ENCODE data around the gene CSAD. TPM values are rescaled to one million over a fixed set of nuclear protein-coding genes. Genes with fewer than 3 reads are reported as not detected.
"Not testable (repeated sequence)": the region's sequence is repeated elsewhere in the genome, so short reads cannot be mapped to it uniquely, and the experiment has no call there.

The CSAD gene
- polyA plus RNA-seq, 4 donors: 32.9 to 117 (median 70.5) TPM

- no peak for DNase-seq (ENCODE audit: low read depth in 4 of 4, low spot score in 3 of 4)
These were observed 66.8 kb downstream of the CSAD start for GRCh38 chr12:53113951-53114350.

- no peak for DNase-seq (ENCODE audit: low read depth in 4 of 4, low spot score in 3 of 4)
These were observed 67.5 kb downstream of the CSAD start for GRCh38 chr12:53113136-53113705.

GRCh38 chr12:53112431-53112830 lies 68.3 kb downstream of the CSAD start:
- not testable (repeated sequence) for DNase-seq (ENCODE audit: low read depth in 4 of 4, low spot score in 3 of 4)

Other genes starting within 250 kb of the CSAD start
- gene KRT18, start 231.8 kb downstream of the CSAD start, polyA plus RNA-seq (ENCODE audit: insufficient read length in 4 of 4): 100 to 1,000 TPM in 3 of 4 donors, 1 to 10 TPM in 1; 9.7 to 215 (median 179) TPM
- 100 to 1,000 TPM; 470 to 530 (median 505) TPM for gene EIF4B, start 174.5 kb downstream of the CSAD start, polyA plus RNA-seq (ENCODE audit: insufficient read length in 4 of 4)
- gene TNS2, start 130.9 kb downstream of the CSAD start, polyA plus RNA-seq (ENCODE audit: insufficient read length in 4 of 4): 100 to 1,000 TPM in 3 of 4 donors, 10 to 100 TPM in 1; 90.5 to 142 (median 127) TPM
- gene SPRYD3, start 101.5 kb downstream of the CSAD start, polyA plus RNA-seq (ENCODE audit: insufficient read length in 4 of 4): 10 to 100 TPM; 17.2 to 28.6 (median 19.0) TPM
- gene IGFBP6, start 83.3 kb downstream of the CSAD start, polyA plus RNA-seq (ENCODE audit: insufficient read length in 4 of 4): 100 to 1,000 TPM in 1 of 4 donors, 10 to 100 TPM in 3; 14.0 to 241 (median 19.8) TPM
- 1 to 10 TPM in 2 of 4 donors, under 1 TPM in 2; 0.72 to 1.3 (median 1.1) TPM for gene SOAT2, start 77.4 kb downstream of the CSAD start, polyA plus RNA-seq (ENCODE audit: insufficient read length in 4 of 4)
- 10 to 100 TPM; 53.2 to 76.4 (median 67.8) TPM for gene ZNF740, start 203 bp downstream of the CSAD start, polyA plus RNA-seq (ENCODE audit: insufficient read length in 4 of 4)
- gene ITGB7, start 26.3 kb upstream of the CSAD start, polyA plus RNA-seq (ENCODE audit: insufficient read length in 4 of 4): 1 to 10 TPM in 2 of 4 donors, under 1 TPM in 2; 0.86 to 2.4 (median 1.1) TPM
- 10 to 100 TPM; 32.3 to 73.8 (median 38.9) TPM for gene RARG, start 51.3 kb upstream of the CSAD start, polyA plus RNA-seq (ENCODE audit: insufficient read length in 4 of 4)
- 10 to 100 TPM in 2 of 4 donors, 1 to 10 TPM in 2; 8.1 to 14.3 (median 9.2) TPM for gene ESPL1, start 87.4 kb upstream of the CSAD start, polyA plus RNA-seq (ENCODE audit: insufficient read length in 4 of 4)
- gene PFDN5, start 114.6 kb upstream of the CSAD start, polyA plus RNA-seq (ENCODE audit: insufficient read length in 4 of 4): 100 to 1,000 TPM; 546 to 729 (median 657) TPM
- 10 to 100 TPM; 37.7 to 56.1 (median 48.6) TPM for gene MYG1, start 118.8 kb upstream of the CSAD start, polyA plus RNA-seq (ENCODE audit: insufficient read length in 4 of 4)
- gene AAAS, start 140.7 kb upstream of the CSAD start, polyA plus RNA-seq (ENCODE audit: insufficient read length in 4 of 4): 10 to 100 TPM; 60.7 to 89.4 (median 76.2) TPM
- gene SP7, start 155.4 kb upstream of the CSAD start, polyA plus RNA-seq (ENCODE audit: insufficient read length in 4 of 4): under 1 TPM; 0.17 to 0.27 (median 0.24) TPM
- 10 to 100 TPM; 76.7 to 82.3 (median 79.3) TPM for gene SP1, start 199.3 kb upstream of the CSAD start, polyA plus RNA-seq (ENCODE audit: insufficient read length in 4 of 4)
- under 1 TPM; 0.16 to 0.63 (median 0.53) TPM for gene AMHR2, start 242.9 kb upstream of the CSAD start, polyA plus RNA-seq (ENCODE audit: insufficient read length in 4 of 4)

Measured in left renal pelvis (tissue), 4 donors.